ENCODE data around the gene TUFM. TPM values are rescaled to one million over a fixed set of nuclear protein-coding genes. Genes with fewer than 3 reads are reported as not detected.
"Not testable (repeated sequence)": the region's sequence is repeated elsewhere in the genome, so short reads cannot be mapped to it uniquely, and the experiment has no call there.

The TUFM gene
- total and polyA plus RNA-seq, 2 experiments from 2014 or later: 192 to 248 TPM

DNA sequence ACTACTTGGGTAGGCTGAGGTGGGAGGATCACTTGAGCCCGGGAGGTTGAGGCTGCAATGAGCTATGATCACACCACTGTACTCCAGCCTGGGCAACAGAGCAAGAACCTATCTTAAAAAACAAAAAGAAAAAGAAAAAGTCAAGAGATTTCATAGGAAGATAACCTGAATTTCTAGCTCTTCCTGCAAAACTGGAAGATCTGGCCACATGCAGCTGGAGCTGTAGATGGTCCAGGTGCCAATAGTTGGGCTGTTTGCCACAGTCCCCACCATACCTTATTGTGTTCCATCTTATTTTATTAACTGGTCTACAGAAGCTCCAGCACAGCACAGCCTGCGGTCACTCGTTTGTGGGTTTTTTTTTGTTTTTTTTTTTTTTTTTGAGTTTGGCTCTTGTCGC is 47.1 kb upstream of the TUFM start:
- Histone ChIP-seq H2AFZ (no peak overlapping the region), H3K4me3 (no peak overlapping the region), H3K79me2 (replicated peaks; ENCODE audit: insufficient read depth) (no peaks in the 10 kb centered on the region), H3K9me2 (ENCODE audit: insufficient read depth) (no peaks in the 10 kb centered on the region), H3K36me3 (ENCODE audit: insufficient read depth) (no peaks in the 10 kb centered on the region), H3F3A (replicated peaks; ENCODE audit: low read depth) (no peaks in the 10 kb centered on the region), H3K27ac (ENCODE audit: low read depth) (no peak overlapping the region), H4K20me1 (replicated peaks; ENCODE audit: insufficient read depth) (no peaks in the 10 kb centered on the region; the same call in 1 of the 2 replicates), H3K27me3 (ENCODE audit: insufficient read depth) (no peaks in the 10 kb centered on the region), H3K4me2 (no peak overlapping the region), H3K4me1 (ENCODE audit: insufficient read depth) (no peaks in the 10 kb centered on the region)
- ATAC-seq (no peak), DNase-seq (ENCODE audit: low spot score) (no peak)
- TF ChIP-seq CREB1 (CRISPR knock-in tag; IDR thresholded peaks at IDR 0.05; ENCODE audit: low read depth) (no peak), POLR2AphosphoS5 (IDR thresholded peaks at IDR 0.05; ENCODE audit: low read depth) (no peak), STAT1 (IDR thresholded peaks at IDR 0.05; ENCODE audit: unreplicated experiment) (no peak), NANOG (IDR thresholded peaks at IDR 0.05; ENCODE audit: borderline replicate concordance) (no peak), EZH2 (IDR thresholded peaks at IDR 0.05; ENCODE audit: low read depth, unreplicated experiment) (no peak)
- TF ChIP-seq, protein P1, sequence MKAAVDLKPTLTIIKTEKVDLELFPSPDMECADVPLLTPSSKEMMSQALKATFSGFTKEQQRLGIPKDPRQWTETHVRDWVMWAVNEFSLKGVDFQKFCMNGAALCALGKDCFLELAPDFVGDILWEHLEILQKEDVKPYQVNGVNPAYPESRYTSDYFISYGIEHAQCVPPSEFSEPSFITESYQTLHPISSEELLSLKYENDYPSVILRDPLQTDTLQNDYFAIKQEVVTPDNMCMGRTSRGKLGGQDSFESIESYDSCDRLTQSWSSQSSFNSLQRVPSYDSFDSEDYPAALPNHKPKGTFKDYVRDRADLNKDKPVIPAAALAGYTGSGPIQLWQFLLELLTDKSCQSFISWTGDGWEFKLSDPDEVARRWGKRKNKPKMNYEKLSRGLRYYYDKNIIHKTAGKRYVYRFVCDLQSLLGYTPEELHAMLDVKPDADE (IDR thresholded peaks at IDR 0.05): no peak
- Mint-ChIP-seq H3K36me3 (ENCODE audit: low read depth) (peaks cover 3% of the 10 kb centered on the region; the same call in 1 of the 3 replicates), H3K4me1 (no peaks in the 10 kb centered on the region), H3K9me3 (no peaks in the 10 kb centered on the region), H3K27ac (no peak overlapping the region), H3K27me3 (ENCODE audit: insufficient read depth, low read depth, poor library complexity) (peaks cover 3% of the 10 kb centered on the region), H3K4me3 (no peak overlapping the region)

DNA sequence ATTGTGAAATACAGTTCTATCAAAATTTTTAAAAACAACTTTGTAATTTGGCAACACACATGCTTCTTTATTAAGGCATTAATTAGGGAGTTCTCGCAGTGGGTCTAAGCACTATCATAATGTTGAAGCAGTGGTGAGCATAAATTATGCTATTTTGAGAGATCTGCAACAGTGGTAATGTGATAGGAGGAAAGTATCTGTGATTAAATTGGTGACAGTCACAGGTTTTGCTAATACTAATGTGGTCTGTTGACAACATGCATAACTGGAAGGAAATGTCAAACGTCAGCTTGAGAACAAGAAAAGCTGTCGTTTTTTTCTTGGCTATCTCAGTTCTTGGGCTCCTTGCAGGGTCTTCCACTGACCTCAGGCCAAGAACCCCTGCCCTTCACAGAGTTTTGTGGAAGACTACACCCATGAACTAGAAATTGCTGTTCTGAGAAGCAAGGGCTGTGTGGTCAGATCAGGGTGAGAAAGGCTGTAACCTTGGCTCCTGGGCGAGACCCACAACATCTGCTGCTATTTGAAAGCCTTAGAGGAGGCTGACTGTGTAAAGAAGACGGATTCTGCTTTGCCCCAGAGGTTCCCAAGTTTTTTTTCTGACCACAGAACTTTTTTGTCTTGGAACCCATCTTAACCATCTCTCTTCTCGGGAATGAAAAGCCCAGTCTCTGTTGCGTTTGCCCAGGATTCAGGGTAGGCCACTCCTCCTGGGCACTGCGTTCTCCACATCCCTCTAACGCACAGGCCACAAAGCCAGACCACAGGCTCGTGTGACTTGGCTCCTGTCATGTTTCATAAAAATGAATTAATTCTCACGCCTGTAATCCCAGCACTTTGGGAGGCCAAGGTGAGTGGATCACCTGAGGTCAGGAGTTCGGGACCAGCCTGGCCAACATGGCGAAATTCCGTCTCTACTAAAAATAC is 46.1 kb upstream of the TUFM start:
- Histone ChIP-seq H3K79me2 (replicated peaks; ENCODE audit: insufficient read depth) (no peaks in the 10 kb centered on the region), H4K20me1 (replicated peaks; ENCODE audit: insufficient read depth) (no peaks in the 10 kb centered on the region; the same call in 1 of the 2 replicates), H3K9me2 (ENCODE audit: insufficient read depth) (no peaks in the 10 kb centered on the region), H2AFZ (no peak overlapping the region), H3K4me1 (ENCODE audit: insufficient read depth) (no peaks in the 10 kb centered on the region), H3K4me3 (no peak overlapping the region), H3K27me3 (ENCODE audit: insufficient read depth) (no peaks in the 10 kb centered on the region), H3K36me3 (ENCODE audit: insufficient read depth) (no peaks in the 10 kb centered on the region), H3K27ac (ENCODE audit: low read depth) (no peak overlapping the region), H3F3A (replicated peaks; ENCODE audit: low read depth) (no peaks in the 10 kb centered on the region), H3K4me2 (no peak overlapping the region)
- Mint-ChIP-seq H3K27ac (no peak overlapping the region), H3K4me1 (no peaks in the 10 kb centered on the region), H3K36me3 (ENCODE audit: low read depth) (peaks cover 3% of the 10 kb centered on the region; the same call in 1 of the 3 replicates), H3K4me3 (no peak overlapping the region; the same call in 2 of the 3 replicates), H3K27me3 (ENCODE audit: insufficient read depth, low read depth, poor library complexity) (peaks cover 3% of the 10 kb centered on the region), H3K9me3 (no peaks in the 10 kb centered on the region)
- DNase-seq (ENCODE audit: low spot score) (no peak), ATAC-seq (no peak)
- TF ChIP-seq POLR2AphosphoS5 (IDR thresholded peaks at IDR 0.05; ENCODE audit: low read depth): no peak
- no peak for TF ChIP-seq ZNF114 (CRISPR knock-in tag; IDR thresholded peaks at IDR 0.05)
- no peak for TF ChIP-seq ZNF331 (CRISPR knock-in tag; IDR thresholded peaks at IDR 0.05; ENCODE audit: low read depth)
- TF ChIP-seq, protein P1 (IDR thresholded peaks at IDR 0.05): no peak
- TF ChIP-seq EZH2 (IDR thresholded peaks at IDR 0.05; ENCODE audit: low read depth, unreplicated experiment): no peak

DNA sequence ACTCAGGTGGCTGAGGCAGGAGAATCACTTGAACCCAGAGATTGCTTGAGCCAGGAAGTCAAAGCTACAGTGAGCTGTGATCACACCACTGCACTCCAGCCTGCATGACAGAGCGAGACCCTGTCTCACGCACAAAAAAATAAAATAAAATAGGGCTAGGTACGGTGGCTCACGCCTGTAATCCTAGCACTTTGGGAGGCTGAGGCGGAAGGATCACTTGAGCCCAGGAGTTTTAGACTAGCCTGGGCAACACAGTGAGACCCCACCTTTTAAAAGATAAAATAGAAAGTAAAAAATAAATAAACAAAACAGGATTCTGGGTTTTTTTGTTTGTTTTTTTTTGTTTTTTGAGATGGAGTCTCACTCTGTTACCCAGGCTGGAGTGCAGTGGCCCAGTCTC is 44.2 kb upstream of the TUFM start:
- H3K27me3 Mint-ChIP-seq (ENCODE audit: insufficient read depth, low read depth, poor library complexity); H3F3A ChIP-seq (replicated peaks; ENCODE audit: low read depth); H4K20me1 ChIP-seq (replicated peaks; ENCODE audit: insufficient read depth); H3K4me1 Mint-ChIP-seq; H3K9me3 Mint-ChIP-seq; H3K4me2 ChIP-seq; H2AFZ ChIP-seq; H3K9me2 ChIP-seq (ENCODE audit: insufficient read depth); H3K4me1 ChIP-seq (ENCODE audit: insufficient read depth); H3K27ac Mint-ChIP-seq; H3K27ac ChIP-seq (ENCODE audit: low read depth); ATAC-seq; H3K4me3 Mint-ChIP-seq; H3K79me2 ChIP-seq (replicated peaks; ENCODE audit: insufficient read depth); H3K4me3 ChIP-seq; H3K36me3 Mint-ChIP-seq (ENCODE audit: low read depth); H3K36me3 ChIP-seq (ENCODE audit: insufficient read depth); H3K27me3 ChIP-seq (ENCODE audit: insufficient read depth); DNase-seq (ENCODE audit: low spot score): not testable (repeated sequence)
